Caki2 (cell line): Measurements from ENCODE around the gene DSG2. TPM values are rescaled to one million over a fixed set of nuclear protein-coding genes. Genes with fewer than 3 reads are reported as not detected.
A peak's percentile ranks its signal among the peaks of the same experiment; 100 is the strongest.
"Not testable (repeated sequence)": the region's sequence is repeated elsewhere in the genome, so short reads cannot be mapped to it uniquely, and the experiment has no call there.

Source experiments
- DNase-seq: peaks from one replicate; pipeline ENCODE4 v3.0.0-alpha.2; 2015; ENCODE audit warnings: low read depth
- in situ Hi-C: cut with HindIII; loops from 2 replicates; pipeline ENCODE4 v1.10.0; 2016; ENCODE audit warnings: low sequenced_read_pairs, low pct_unique_long_range_greater_than_20kb, mixed read lengths
- total RNA-seq: library from RNA; depleted of rRNA; stranded (reverse); fragments of >200 nt; shearing (Covaris generic); gene quantifications from 2 replicates; pipeline ENCODE4 v1.2.3, GENCODE V29; 2014; ENCODE audit warnings: low replicate concordance

The DSG2 gene
- total RNA-seq, 1 experiment from 2014 or later = 40.9 TPM

DNA sequence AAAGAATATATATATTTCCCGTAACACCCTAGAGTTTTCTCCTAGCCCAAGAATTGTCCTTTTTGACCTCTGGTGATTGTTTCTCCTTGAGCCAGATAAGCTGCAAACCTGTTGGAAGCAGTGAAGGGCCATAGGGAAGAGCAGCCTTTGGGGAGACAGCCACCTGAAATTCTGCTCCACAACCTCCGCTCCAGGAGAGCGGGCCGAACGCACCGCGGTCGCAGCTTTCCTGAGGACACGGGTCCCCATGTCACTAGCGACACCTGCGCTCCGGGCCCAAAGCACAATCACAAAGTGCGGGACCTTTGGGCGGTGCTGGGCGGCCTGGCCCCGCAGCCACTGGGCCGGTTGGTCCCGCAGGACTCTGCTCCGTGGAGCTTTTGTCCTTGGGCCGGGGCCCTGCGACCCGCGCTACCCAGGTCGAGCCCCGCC lies 557 bp upstream of the DSG2 start:
- in situ Hi-C loops = no loop called here
- DNase-seq = no peak

DNA sequence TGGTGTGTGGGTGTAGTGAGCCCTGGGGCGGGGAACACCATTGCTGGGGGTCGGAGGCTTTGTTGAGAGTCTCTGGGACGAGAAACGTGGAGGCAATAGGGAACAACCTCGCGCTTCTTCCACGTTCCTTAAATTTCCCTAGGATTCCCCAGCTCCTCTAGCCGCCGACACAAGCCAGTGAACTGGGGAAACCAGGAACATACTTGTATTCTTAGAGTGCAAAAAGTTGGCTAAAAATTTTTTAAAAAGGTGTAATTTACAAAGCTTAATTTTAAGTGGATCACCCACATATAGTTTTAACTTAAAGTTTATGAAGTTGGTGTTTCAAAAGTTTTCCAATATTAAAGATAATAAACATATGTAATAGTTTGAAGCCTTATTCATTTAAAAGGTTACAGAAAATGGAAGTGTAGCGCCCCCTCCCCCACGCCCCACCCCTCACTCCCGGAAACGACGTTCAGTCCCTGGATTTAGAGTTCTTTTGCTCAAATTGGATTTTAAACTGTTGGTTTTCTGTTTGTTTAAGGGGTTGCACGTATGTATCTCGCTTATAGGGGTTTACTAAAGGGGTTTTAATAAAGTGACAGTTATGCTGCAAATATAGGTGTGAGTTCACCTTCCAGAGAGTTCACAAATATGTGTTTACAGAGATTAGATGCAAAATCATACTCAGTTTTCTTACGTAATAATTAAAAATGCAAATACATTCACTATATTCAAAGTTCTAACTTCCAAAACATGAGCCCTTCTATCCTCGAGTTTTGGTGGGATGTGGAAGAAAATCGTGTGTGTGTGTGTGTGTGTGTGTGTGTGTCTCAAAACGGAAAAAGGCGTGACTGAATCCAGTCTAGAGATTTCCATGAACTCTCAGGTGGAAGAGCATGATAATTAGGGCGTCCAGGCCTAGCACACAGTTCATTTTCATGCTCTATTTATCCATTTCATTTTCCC lies 872 bp downstream of the DSG2 start:
- in situ Hi-C loops = no loop called here

GRCh38 chr18:31500051-31500688 lies 2.2 kb downstream of the DSG2 start:
- in situ Hi-C loops = loop anchor here (25.0 kb wide), 1 partner anchor 263 kb away; no protein-coding TSS in a partner anchor
- DNase-seq = no peak

More for the DNA sequence above, 872 bp downstream of the DSG2 start:
- no peak for DNase-seq

- in situ Hi-C loops = loop anchor here (25.0 kb wide), 1 partner anchor 266 kb away; no protein-coding TSS in a partner anchor
- no peak for DNase-seq
Measured at GRCh38 chr18:31503011-31503410, 5.0 kb downstream of the DSG2 start.

DNA sequence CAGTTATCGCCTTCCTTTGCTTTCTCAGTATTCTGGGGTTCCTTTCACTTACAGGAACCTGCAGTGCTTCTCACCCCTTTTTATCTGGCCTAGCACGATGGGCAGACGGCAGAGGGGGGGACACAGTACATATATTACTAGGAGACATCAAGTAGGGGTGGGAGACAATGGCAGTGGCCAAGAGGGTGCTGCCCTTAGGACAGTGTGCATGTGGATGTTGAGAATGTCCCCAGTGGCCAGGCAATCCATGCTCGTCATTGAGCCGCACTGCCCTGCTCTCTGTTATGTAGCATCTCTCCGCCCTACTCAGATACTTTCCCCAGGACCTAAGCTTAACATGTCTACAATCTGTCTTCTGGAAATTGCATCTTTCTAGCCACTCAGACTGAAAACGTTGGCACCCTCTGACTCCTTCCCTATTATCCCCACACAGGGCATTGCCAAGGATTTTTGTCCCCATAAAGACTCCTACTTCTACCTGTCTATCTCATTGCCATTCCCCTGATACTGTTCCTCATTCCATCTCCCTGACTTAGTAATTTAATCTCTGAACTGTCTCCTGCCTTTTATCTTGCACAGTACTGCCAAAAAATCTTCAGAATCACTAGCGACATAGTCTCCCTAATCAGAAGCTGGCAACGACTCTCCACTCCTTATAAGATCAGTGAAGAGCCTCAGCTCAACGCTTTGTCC lies 6.6 kb downstream of the DSG2 start:
- in situ Hi-C loops = loop anchor here (25.0 kb wide), 1 partner anchor 267 kb away; no protein-coding TSS in a partner anchor

DNA sequence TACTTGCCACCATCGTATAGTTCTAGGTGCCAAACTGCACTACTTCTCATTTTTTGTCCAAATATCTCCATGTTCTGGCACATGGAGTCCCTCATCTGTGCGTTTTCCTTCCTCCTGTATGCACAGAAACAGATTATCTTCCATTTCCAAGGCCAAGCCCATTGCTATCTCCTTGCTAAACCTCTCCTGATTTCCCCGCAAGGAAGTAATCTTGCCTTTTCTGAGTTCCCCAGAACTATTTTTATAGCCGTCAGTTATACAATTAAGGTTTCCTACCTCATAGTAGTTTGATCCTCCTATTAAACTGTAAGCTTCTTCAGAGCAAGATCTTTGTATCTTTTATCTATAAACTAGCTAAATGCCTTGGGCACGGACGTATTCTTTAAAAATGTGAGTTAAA lies 7.2 kb downstream of the DSG2 start:
- in situ Hi-C loops = loop anchor here (25.0 kb wide), 1 partner anchor 268 kb away; no protein-coding TSS in a partner anchor
- DNase-seq = no peak

More for the DNA sequence above, 6.6 kb downstream of the DSG2 start:
- no peak for DNase-seq

DNA sequence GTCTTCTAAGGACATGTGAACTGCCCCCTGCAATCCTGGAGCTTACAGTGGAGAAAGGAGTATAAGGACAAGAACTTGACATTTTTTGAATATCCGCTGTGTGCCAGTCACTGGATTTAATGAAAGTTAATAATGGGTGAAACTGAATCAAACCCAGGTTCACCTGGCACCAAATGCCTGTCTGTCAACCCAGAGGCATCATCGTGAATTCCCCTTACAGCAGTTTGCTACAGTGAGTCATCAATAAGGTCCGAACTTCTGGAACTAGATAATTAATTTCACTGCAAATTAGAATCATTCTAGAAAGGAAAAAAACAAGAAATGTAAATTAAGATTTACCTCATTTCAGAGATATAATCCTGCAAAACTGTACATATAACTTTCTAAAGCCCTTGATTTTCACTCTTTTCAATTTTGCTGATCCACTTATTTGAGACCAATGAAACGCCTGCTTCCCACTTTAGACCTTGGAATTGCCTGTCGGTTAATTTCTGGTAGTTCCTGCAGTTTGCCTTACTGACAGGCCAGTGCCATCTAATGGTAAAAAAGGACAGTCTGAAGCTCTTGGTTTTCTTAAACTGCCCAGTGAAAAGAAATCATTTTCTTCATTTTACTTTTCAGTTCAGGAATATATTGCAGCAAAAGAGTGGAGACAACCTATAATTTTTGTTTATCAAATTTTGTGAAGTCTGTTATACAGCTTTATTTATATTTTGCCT lies 8.2 kb downstream of the DSG2 start:
- in situ Hi-C loops = loop anchor here (25.0 kb wide), 1 partner anchor 269 kb away; no protein-coding TSS in a partner anchor
- DNase-seq = no peak

DNA sequence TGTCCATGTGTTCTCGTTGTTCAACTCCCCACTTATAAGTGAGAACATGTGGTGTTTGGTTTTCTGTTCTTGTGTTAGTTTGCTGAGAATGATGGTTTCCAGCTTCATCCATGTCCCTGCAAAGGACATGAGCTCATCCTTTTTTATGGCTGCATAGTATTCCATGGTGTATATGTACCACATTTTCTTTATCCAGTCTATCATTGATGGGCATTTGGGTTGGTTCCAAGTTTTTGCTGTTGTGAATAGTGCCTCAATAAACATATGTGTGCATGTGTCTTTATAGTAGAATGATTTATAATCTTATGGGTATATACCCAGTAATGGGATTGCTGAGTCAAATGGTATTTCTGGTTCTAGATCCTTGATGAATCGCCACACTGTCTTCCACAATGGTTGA lies 9.1 kb downstream of the DSG2 start:
- not testable (repeated sequence) for DNase-seq
- in situ Hi-C loops = loop anchor here (25.0 kb wide), 1 partner anchor 270 kb away; no protein-coding TSS in a partner anchor

DNA sequence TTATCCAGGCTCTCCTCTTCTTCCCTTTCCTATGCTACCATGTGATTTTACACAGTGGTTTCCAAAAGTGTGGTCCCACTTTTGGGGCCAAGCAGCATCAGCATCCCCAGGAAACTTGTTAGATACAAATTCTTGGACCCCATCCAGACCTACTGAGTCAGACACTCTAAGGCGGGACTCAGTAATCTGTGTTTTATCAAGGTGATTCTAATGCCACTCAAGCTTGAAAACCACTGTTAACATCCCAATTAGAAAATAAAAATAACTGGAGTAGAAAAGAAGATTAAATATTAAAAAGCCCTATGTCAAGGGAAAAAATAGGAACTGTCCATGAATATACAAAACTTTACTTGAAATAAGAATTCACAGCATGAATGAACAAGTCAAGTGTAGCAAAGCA lies 10.8 kb downstream of the DSG2 start:
- DNase-seq = peak; percentile 67
- in situ Hi-C loops = loop anchor here (25.0 kb wide), 1 partner anchor 271 kb away; no protein-coding TSS in a partner anchor

DNA sequence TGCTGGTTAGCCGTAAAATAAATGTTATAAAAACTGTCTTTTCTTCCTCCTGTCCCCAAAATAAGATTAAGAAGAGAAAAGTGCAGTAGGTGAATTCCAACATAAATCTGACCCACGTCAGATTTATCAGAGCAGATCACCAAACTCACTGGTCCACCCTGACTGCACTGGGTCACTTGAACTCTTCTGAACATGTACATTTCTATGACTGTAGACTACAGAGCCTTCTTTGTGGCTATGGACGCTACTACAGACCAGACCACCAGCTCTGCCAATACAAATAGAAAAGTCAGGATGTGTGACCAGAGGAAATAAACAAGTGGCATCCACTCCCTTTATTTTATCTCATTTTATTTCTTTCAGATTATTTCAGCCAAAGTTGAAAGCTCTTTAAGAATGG lies 11.6 kb downstream of the DSG2 start:
- DNase-seq = peak; percentile 70
- in situ Hi-C loops = loop anchor here (25.0 kb wide), 1 partner anchor 272 kb away; no protein-coding TSS in a partner anchor

- DNase-seq = peak; percentile 70
- in situ Hi-C loops = loop anchor here (25.0 kb wide), 1 partner anchor 273 kb away; no protein-coding TSS in a partner anchor
Measured at GRCh38 chr18:31510319-31510718, 12.3 kb downstream of the DSG2 start.

GRCh38 chr18:31511098-31511497 lies 13.1 kb downstream of the DSG2 start:
- DNase-seq = no peak
- in situ Hi-C loops = loop anchor here (25.0 kb wide), 1 partner anchor 274 kb away; no protein-coding TSS in a partner anchor

- peak; percentile 78 for DNase-seq
- in situ Hi-C loops = loop anchor here (25.0 kb wide), 1 partner anchor 275 kb away; no protein-coding TSS in a partner anchor
Measured at GRCh38 chr18:31512203-31512764, 14.3 kb downstream of the DSG2 start.

DNA sequence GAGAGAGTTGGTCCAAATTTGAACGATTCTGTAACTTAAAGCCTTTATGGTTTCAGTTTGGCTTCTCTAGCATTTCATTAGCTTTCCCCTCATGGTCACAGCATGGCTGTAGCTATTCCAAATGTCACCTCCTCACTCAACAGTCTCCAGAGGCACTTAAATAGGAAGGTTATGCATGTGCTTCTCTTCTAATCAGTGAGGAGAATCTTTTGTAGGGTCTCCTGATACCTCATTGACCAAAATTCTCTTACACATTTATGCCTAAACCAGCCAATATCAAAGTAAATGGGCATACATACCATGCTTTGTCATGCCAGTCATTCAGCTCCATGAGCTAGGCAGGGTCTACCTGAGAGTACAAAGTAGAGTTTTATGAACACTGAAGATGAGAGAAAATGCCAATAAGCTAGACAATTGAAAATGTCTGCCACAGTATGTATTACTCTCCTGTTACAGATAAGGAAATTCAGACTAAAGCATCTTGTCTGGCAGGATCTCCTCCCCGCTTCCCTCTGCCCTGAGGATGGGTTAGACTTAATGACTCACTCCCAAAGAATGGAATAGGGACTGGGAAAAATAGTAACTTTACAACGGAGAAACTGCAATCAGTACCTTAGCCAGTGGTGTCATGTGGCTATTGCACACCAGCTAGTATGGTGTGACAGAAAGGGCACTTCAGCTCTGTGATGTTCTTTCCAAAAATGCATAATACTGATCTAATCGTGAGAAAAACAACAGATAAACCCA lies 15.4 kb downstream of the DSG2 start:
- DNase-seq = peak; percentile 82
- in situ Hi-C loops = loop anchor here (25.0 kb wide), 1 partner anchor 276 kb away; no protein-coding TSS in a partner anchor

DNA sequence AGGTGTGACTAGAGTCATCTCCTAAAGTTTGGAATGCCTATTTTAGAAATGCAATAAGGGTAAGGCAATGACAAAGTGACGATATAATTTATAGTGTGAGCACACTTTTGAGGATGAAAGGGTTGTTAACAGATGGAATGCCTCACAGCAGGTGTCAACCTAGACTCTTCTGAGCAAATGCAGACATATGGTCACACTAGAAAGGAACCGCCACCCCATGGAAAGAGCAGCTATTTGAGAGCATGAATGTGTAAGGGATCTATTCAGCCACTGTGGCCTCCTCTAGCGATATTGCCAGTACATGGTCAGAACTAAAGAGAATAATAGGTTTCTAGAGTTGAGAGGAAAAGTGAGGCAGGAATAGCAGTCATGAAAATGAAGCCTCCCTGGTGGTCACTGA lies 18.5 kb downstream of the DSG2 start:
- DNase-seq = no peak
- in situ Hi-C loops = loop anchor here (25.0 kb wide), 1 partner anchor 279 kb away; no protein-coding TSS in a partner anchor

- in situ Hi-C loops = no loop called here
- no peak for DNase-seq
Measured at GRCh38 chr18:31526374-31526773, 28.4 kb downstream of the DSG2 start.
